ENCODE measurements around the gene PTGFRN.

Gene PTGFRN

GRCh38 chr1:116991918-116992317, 82.2 kb downstream of the PTGFRN start:
- no peak for TF ChIP-seq CTCF (IDR thresholded peaks at IDR 0.05; ENCODE audit: low read depth, low read length, missing control alignments)
- no peak for DNase-seq (ENCODE audit: low read depth)
- in situ Hi-C loops (cut with HindIII; ENCODE audit: low sequenced_read_pairs) = no loop called here
- no peak overlapping the region for H3K4me3 ChIP-seq (ENCODE audit: low read depth, low read length)

- in situ Hi-C loops (cut with HindIII; ENCODE audit: low sequenced_read_pairs) = no loop called here
- TF ChIP-seq CTCF (IDR thresholded peaks at IDR 0.05; ENCODE audit: low read depth, low read length, missing control alignments) = no peak
- DNase-seq (ENCODE audit: low read depth) = no peak
- H3K4me3 ChIP-seq (ENCODE audit: low read depth, low read length) = no peak overlapping the region
Measured at GRCh38 chr1:116993286-116993685, 83.6 kb downstream of the PTGFRN start.

- no peak overlapping the region for H3K4me3 ChIP-seq (ENCODE audit: low read depth, low read length)
- in situ Hi-C loops (cut with HindIII; ENCODE audit: low sequenced_read_pairs) = no loop called here
- no peak for DNase-seq (ENCODE audit: low read depth)
- TF ChIP-seq CTCF (IDR thresholded peaks at IDR 0.05; ENCODE audit: low read depth, low read length, missing control alignments) = no peak
Measured at GRCh38 chr1:116994411-116994810, 84.7 kb downstream of the PTGFRN start.

- in situ Hi-C loops (cut with HindIII; ENCODE audit: low sequenced_read_pairs) = no loop called here
- DNase-seq (ENCODE audit: low read depth) = no peak
- TF ChIP-seq CTCF (IDR thresholded peaks at IDR 0.05; ENCODE audit: low read depth, low read length, missing control alignments) = no peak
- H3K4me3 ChIP-seq (ENCODE audit: low read depth, low read length) = no peak overlapping the region
Measured at GRCh38 chr1:116997066-116997465, 87.3 kb downstream of the PTGFRN start.

GRCh38 chr1:116997636-116998035, 87.9 kb downstream of the PTGFRN start:
- DNase-seq (ENCODE audit: low read depth) = no peak
- in situ Hi-C loops (cut with HindIII; ENCODE audit: low sequenced_read_pairs) = no loop called here
- H3K4me3 ChIP-seq (ENCODE audit: low read depth, low read length) = no peak overlapping the region
- no peak for TF ChIP-seq CTCF (IDR thresholded peaks at IDR 0.05; ENCODE audit: low read depth, low read length, missing control alignments)

- H3K4me3 ChIP-seq (ENCODE audit: low read depth, low read length) = no peak overlapping the region
- no peak for DNase-seq (ENCODE audit: low read depth)
- in situ Hi-C loops (cut with HindIII; ENCODE audit: low sequenced_read_pairs) = no loop called here
Measured at GRCh38 chr1:116999596-116999995, 89.9 kb downstream of the PTGFRN start.

More at GRCh38 chr1:116999596-116999995, 89.9 kb downstream of the PTGFRN start:
- no peak for TF ChIP-seq CTCF (IDR thresholded peaks at IDR 0.05; ENCODE audit: low read depth, low read length, missing control alignments)

Data from astrocyte of the cerebellum (primary cell).